SK-N-SH treated with all-trans-retinoic acid at 6 μM for 48 hours (cell line): ENCODE results near the gene TAF12.

Experiments used
- ATAC-seq: fragments of 200-7000 bp; cut with Tn5 transposase; 3 replicates; pipeline ENCODE4 v1.9.1; 2020; ENCODE audit warnings: mild to moderate bottlenecking, moderate library complexity
- ARNTL ChIP-seq: fragments of 450-650 bp; formaldehyde crosslinking; IDR thresholded peaks from 2 replicates; pipeline ENCODE4 v1.5.0; 2020; ENCODE audit warnings: low read depth, mild to moderate bottlenecking, moderate library complexity, borderline replicate concordance
- BACH2 ChIP-seq: fragments of 250-450 bp; sonication (Bioruptor Pico); IDR thresholded peaks from 2 replicates; pipeline ENCODE4 v1.9.0; 2021; ENCODE audit warnings: mild to moderate bottlenecking, borderline replicate concordance
- CSDC2 ChIP-seq: fragments of 250-450 bp; sonication (Bioruptor Pico); IDR thresholded peaks from 2 replicates; pipeline ENCODE4 v1.5.0; 2020; ENCODE audit warnings: mild to moderate bottlenecking, moderate library complexity
- ESRRG ChIP-seq: fragments of 250-450 bp; sonication (Bioruptor Pico); IDR thresholded peaks from 2 replicates; pipeline ENCODE4 v1.6.1; 2021; ENCODE audit warnings: mild to moderate bottlenecking
- GLIS3 ChIP-seq: fragments of 250-450 bp; sonication (Bioruptor Pico); IDR thresholded peaks from 2 replicates; pipeline ENCODE4 v1.5.0; 2020; ENCODE audit warnings: mild to moderate bottlenecking, moderate library complexity
- ISL1 ChIP-seq: fragments of 250-450 bp; sonication (Bioruptor Pico); IDR thresholded peaks from 2 replicates; pipeline ENCODE4 v2.1.2; 2022; ENCODE audit warnings: mild to moderate bottlenecking, moderate library complexity
- OSR1 ChIP-seq: fragments of 250-450 bp; sonication (Bioruptor Pico); IDR thresholded peaks from 2 replicates; pipeline ENCODE4 v1.8.0; 2022; ENCODE audit warnings: moderate library complexity, mild to moderate bottlenecking, inconsistent platforms
- PPARA ChIP-seq: fragments of 250-450 bp; sonication (Bioruptor Pico); IDR thresholded peaks from 2 replicates; pipeline ENCODE4 v1.5.0; 2020; ENCODE audit warnings: mild to moderate bottlenecking, borderline replicate concordance
- RARB ChIP-seq: fragments of 250-450 bp; sonication (Bioruptor Pico); IDR thresholded peaks from 2 replicates; pipeline ENCODE4 v1.8.0; 2021; ENCODE audit warnings: mild to moderate bottlenecking, moderate library complexity
- SNAI2 ChIP-seq: fragments of 250-450 bp; sonication (Bioruptor Pico); IDR thresholded peaks from 2 replicates; pipeline ENCODE4 v1.5.0; 2020; ENCODE audit warnings: mild to moderate bottlenecking, moderate library complexity
- TCF4 ChIP-seq: fragments of 250-450 bp; sonication (Bioruptor Pico); IDR thresholded peaks from 2 replicates; pipeline ENCODE4 v1.8.0; 2021; ENCODE audit warnings: mild to moderate bottlenecking, moderate library complexity, borderline replicate concordance
- TOX ChIP-seq: fragments of 250-450 bp; sonication (Bioruptor Pico); IDR thresholded peaks from 2 replicates; pipeline ENCODE4 v1.8.0; 2021; ENCODE audit warnings: mild to moderate bottlenecking, moderate library complexity, borderline replicate concordance
- ZC3H10 ChIP-seq: fragments of 250-450 bp; sonication (Bioruptor Pico); IDR thresholded peaks from 2 replicates; pipeline ENCODE4 v1.5.1; 2021; ENCODE audit warnings: mild to moderate bottlenecking, moderate library complexity
- ZFP3 ChIP-seq: fragments of 250-450 bp; sonication (Bioruptor Pico); IDR thresholded peaks from 2 replicates; pipeline ENCODE4 v1.5.0; 2020; ENCODE audit warnings: mild to moderate bottlenecking, moderate library complexity
- ZFP30 ChIP-seq: fragments of 450-650 bp; formaldehyde crosslinking; IDR thresholded peaks from 2 replicates; pipeline ENCODE4 v1.5.0; 2022; ENCODE audit warnings: mild to moderate bottlenecking, moderate library complexity
- ZNF565 ChIP-seq: fragments of 450-650 bp; formaldehyde crosslinking; conservative IDR thresholded peaks from 2 replicates; pipeline ENCODE4 v1.5.0; 2020; ENCODE audit warnings: low read depth, mild to moderate bottlenecking, moderate library complexity
- ZNF70 ChIP-seq: fragments of 450-650 bp; formaldehyde crosslinking; IDR thresholded peaks from 2 replicates; pipeline ENCODE4 v1.5.0; 2020; ENCODE audit warnings: mild to moderate bottlenecking, moderate library complexity
- ZNF8 ChIP-seq: fragments of 450-650 bp; formaldehyde crosslinking; IDR thresholded peaks from 2 replicates; pipeline ENCODE4 v1.5.0; 2020; ENCODE audit warnings: mild to moderate bottlenecking, moderate library complexity
- TF ChIP-seq, protein P1 (sequence below): fragments of 250-450 bp; sonication (Bioruptor Pico); IDR thresholded peaks from 2 replicates; pipeline ENCODE4 v1.8.0; 2020; ENCODE audit warnings: mild to moderate bottlenecking, moderate library complexity, borderline replicate concordance
- TF ChIP-seq, protein P2 (sequence below): fragments of 250-450 bp; sonication (Bioruptor Pico); IDR thresholded peaks from 2 replicates; pipeline ENCODE4 v1.5.0; 2020; ENCODE audit warnings: mild to moderate bottlenecking, moderate library complexity
- TF ChIP-seq, protein P3 (sequence below): fragments of 250-450 bp; sonication (Bioruptor Pico); IDR thresholded peaks from 2 replicates; pipeline ENCODE4 v1.8.0; 2021; ENCODE audit warnings: low read depth, mild to moderate bottlenecking, moderate library complexity, borderline replicate concordance
- TF ChIP-seq, protein P4 (sequence below): fragments of 250-450 bp; sonication (Bioruptor Pico); IDR thresholded peaks from 2 replicates; pipeline ENCODE4 v1.5.1; 2021; ENCODE audit warnings: mild to moderate bottlenecking, moderate library complexity
- TF ChIP-seq, protein P5 (sequence below): fragments of 250-450 bp; sonication (Bioruptor Pico); IDR thresholded peaks from 2 replicates; pipeline ENCODE4 v1.5.1; 2020; ENCODE audit warnings: low read depth, mild to moderate bottlenecking, moderate library complexity

TAF12 gene

DNA sequence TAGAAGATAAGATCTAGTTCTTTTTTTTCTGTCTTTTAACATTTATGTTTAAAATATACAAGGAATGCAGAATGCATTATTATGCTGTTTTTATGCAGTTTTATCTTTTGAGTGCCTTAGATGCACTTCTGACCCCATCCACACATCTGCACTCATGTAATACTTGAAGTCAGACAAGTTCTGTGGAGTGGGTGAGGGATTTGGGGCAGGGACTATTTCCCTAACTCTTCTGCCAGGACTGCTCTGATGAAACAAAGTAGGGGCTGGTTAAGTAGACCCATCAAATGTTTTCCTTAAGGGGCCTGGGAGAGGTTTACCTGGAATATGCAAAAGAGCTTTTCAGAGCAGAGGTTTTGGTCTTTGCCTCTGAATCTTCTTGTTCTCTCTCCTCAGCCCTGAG is 78.6 kb downstream of the TAF12 start:
- ATAC-seq = no peak
- TF ChIP-seq ESRRG (CRISPR knock-in tag) = no peak
- TF ChIP-seq ZNF70 (CRISPR knock-in tag) = no peak
- TF ChIP-seq, protein P1, sequence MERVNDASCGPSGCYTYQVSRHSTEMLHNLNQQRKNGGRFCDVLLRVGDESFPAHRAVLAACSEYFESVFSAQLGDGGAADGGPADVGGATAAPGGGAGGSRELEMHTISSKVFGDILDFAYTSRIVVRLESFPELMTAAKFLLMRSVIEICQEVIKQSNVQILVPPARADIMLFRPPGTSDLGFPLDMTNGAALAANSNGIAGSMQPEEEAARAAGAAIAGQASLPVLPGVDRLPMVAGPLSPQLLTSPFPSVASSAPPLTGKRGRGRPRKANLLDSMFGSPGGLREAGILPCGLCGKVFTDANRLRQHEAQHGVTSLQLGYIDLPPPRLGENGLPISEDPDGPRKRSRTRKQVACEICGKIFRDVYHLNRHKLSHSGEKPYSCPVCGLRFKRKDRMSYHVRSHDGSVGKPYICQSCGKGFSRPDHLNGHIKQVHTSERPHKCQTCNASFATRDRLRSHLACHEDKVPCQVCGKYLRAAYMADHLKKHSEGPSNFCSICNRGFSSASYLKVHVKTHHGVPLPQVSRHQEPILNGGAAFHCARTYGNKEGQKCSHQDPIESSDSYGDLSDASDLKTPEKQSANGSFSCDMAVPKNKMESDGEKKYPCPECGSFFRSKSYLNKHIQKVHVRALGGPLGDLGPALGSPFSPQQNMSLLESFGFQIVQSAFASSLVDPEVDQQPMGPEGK (CRISPR knock-in tag) = no peak
- no peak for TF ChIP-seq GLIS3
- TF ChIP-seq OSR1 (CRISPR knock-in tag) = no peak
- TF ChIP-seq, protein P2, sequence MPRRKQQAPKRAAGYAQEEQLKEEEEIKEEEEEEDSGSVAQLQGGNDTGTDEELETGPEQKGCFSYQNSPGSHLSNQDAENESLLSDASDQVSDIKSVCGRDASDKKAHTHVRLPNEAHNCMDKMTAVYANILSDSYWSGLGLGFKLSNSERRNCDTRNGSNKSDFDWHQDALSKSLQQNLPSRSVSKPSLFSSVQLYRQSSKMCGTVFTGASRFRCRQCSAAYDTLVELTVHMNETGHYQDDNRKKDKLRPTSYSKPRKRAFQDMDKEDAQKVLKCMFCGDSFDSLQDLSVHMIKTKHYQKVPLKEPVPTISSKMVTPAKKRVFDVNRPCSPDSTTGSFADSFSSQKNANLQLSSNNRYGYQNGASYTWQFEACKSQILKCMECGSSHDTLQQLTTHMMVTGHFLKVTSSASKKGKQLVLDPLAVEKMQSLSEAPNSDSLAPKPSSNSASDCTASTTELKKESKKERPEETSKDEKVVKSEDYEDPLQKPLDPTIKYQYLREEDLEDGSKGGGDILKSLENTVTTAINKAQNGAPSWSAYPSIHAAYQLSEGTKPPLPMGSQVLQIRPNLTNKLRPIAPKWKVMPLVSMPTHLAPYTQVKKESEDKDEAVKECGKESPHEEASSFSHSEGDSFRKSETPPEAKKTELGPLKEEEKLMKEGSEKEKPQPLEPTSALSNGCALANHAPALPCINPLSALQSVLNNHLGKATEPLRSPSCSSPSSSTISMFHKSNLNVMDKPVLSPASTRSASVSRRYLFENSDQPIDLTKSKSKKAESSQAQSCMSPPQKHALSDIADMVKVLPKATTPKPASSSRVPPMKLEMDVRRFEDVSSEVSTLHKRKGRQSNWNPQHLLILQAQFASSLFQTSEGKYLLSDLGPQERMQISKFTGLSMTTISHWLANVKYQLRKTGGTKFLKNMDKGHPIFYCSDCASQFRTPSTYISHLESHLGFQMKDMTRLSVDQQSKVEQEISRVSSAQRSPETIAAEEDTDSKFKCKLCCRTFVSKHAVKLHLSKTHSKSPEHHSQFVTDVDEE (CRISPR knock-in tag) = no peak
- no peak for TF ChIP-seq RARB (CRISPR knock-in tag)
- TF ChIP-seq ZNF8 = no peak
- TF ChIP-seq, protein P3, sequence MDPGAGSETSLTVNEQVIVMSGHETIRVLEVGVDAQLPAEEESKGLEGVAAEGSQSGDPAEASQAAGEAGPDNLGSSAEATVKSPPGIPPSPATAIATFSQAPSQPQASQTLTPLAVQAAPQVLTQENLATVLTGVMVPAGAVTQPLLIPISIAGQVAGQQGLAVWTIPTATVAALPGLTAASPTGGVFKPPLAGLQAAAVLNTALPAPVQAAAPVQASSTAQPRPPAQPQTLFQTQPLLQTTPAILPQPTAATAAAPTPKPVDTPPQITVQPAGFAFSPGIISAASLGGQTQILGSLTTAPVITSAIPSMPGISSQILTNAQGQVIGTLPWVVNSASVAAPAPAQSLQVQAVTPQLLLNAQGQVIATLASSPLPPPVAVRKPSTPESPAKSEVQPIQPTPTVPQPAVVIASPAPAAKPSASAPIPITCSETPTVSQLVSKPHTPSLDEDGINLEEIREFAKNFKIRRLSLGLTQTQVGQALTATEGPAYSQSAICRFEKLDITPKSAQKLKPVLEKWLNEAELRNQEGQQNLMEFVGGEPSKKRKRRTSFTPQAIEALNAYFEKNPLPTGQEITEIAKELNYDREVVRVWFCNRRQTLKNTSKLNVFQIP = no peak
- TF ChIP-seq, protein P4, sequence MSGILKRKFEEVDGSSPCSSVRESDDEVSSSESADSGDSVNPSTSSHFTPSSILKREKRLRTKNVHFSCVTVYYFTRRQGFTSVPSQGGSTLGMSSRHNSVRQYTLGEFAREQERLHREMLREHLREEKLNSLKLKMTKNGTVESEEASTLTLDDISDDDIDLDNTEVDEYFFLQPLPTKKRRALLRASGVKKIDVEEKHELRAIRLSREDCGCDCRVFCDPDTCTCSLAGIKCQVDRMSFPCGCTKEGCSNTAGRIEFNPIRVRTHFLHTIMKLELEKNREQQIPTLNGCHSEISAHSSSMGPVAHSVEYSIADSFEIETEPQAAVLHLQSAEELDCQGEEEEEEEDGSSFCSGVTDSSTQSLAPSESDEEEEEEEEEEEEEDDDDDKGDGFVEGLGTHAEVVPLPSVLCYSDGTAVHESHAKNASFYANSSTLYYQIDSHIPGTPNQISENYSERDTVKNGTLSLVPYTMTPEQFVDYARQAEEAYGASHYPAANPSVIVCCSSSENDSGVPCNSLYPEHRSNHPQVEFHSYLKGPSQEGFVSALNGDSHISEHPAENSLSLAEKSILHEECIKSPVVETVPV (CRISPR knock-in tag) = no peak
- no peak for TF ChIP-seq BACH2
- TF ChIP-seq ARNTL (CRISPR knock-in tag) = no peak
- TF ChIP-seq ZC3H10 (CRISPR knock-in tag) = no peak
- no peak for TF ChIP-seq TOX (CRISPR knock-in tag)
- no peak for TF ChIP-seq ZFP3 (CRISPR knock-in tag)
- TF ChIP-seq PPARA (CRISPR knock-in tag) = no peak

DNA sequence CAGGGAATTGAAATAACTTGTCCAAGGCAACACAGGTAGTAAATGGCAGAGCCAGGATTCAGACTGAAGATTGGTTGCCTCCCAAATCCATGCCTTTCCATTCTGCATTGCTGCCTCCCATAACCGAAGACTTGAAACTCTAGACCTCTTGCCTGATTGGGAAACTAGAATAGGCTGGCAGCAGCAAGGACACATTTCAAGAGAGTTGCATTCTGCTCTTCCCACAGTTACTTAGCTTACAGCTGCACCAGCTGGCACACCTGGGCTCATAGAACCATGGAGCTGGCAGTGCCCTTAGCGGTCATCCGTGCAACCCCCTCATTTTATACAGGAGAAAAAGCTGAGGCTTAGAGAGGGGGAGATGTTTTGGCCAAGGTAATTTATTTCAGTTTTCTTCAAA is 82.0 kb downstream of the TAF12 start:
- TF ChIP-seq TCF4 (CRISPR knock-in tag) (no peak), ZNF565 (CRISPR knock-in tag) (no peak), CSDC2 (CRISPR knock-in tag) (no peak), PPARA (CRISPR knock-in tag) (no peak), ZFP30 (CRISPR knock-in tag) (no peak), ARNTL (CRISPR knock-in tag) (no peak), ZNF70 (CRISPR knock-in tag) (no peak), ISL1 (CRISPR knock-in tag) (no peak), RARB (CRISPR knock-in tag) (no peak), ESRRG (CRISPR knock-in tag) (no peak), TOX (CRISPR knock-in tag) (no peak), ZC3H10 (CRISPR knock-in tag) (no peak), SNAI2 (no peak), ZNF8 (no peak)
- TF ChIP-seq, protein P3 = no peak
- TF ChIP-seq, protein P5, sequence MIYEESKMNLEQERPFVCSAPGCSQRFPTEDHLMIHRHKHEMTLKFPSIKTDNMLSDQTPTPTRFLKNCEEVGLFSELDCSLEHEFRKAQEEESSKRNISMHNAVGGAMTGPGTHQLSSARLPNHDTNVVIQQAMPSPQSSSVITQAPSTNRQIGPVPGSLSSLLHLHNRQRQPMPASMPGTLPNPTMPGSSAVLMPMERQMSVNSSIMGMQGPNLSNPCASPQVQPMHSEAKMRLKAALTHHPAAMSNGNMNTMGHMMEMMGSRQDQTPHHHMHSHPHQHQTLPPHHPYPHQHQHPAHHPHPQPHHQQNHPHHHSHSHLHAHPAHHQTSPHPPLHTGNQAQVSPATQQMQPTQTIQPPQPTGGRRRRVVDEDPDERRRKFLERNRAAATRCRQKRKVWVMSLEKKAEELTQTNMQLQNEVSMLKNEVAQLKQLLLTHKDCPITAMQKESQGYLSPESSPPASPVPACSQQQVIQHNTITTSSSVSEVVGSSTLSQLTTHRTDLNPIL (CRISPR knock-in tag) = no peak
- TF ChIP-seq, protein P4 (CRISPR knock-in tag) = no peak
- TF ChIP-seq, protein P2 (CRISPR knock-in tag) = no peak
- no peak for ATAC-seq
